Activated CD8-positive, alpha-beta memory T cell treated with anti-CD3 and anti-CD28 coated beads, Interleukin-2, amount 50 U/mL, for 48 hours (primary cell): Measurements from ENCODE around the gene VSIG10.
"Not testable (repeated sequence)": the region's sequence is repeated elsewhere in the genome, so short reads cannot be mapped to it uniquely, and the experiment has no call there.

Source experiments
- DNase-seq: peaks from one replicate; pipeline ENCODE4 v3.0.0-alpha.2; 2020

Gene VSIG10

DNA sequence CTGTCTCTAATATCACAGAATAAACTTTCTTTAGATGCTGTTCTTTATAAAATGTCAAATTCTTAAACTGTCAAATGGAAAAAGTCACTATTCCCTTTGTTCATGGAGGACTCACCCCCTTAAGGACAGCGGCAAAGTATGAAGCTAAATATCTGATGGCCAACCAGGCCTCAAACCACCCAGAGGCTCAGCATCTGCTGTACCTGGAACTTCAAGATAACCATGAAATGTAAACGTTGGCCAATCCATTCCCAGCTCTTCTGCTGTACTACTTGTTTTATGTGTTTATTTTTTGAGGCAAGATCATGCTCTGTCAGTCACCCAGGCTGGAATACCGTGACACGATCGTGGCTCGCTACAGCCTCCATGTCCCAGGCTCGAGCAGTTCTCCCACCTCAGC, 71.6 kb downstream of the VSIG10 start:
- DNase-seq: no peak

DNA sequence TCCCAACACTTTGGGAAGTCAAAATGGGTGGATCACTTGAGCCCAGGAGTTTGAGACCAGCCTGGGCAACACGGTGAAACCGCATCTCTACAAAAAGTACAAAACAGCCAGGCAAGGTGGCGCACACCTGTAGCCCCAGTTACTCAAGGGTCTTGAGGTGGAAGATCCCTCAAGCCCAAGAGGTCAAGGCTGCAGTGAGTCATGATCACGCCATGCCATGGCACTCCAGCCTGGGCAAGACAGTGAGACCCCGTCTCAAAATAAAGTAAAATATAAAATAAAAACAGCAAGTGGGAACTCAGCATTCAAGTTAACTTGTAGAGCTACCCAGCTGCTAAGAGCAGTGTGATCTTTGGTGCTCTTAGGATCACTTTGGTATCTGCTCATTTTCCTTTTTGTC, 74.6 kb downstream of the VSIG10 start:
- DNase-seq: no peak

DNA sequence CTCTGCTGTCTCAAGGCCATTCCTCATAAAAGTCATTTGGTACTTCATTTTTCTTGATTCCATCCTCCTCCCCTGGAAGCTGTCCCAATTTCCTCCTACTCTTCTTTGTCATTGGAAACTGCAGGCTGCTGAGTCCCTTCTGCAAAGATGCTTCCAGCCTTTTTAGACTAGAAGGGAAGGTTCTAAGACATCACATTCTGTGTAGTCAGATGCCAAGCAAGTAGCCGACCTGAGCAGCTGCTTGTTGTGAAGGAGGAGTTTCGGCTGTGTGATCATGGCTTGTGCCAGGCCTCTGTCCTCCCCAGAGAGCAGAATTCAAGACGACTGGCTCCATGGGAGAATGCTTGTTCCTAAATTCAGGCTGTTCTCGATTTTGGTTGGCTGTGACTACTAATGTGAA, 78.6 kb downstream of the VSIG10 start:
- no peak for DNase-seq

DNA sequence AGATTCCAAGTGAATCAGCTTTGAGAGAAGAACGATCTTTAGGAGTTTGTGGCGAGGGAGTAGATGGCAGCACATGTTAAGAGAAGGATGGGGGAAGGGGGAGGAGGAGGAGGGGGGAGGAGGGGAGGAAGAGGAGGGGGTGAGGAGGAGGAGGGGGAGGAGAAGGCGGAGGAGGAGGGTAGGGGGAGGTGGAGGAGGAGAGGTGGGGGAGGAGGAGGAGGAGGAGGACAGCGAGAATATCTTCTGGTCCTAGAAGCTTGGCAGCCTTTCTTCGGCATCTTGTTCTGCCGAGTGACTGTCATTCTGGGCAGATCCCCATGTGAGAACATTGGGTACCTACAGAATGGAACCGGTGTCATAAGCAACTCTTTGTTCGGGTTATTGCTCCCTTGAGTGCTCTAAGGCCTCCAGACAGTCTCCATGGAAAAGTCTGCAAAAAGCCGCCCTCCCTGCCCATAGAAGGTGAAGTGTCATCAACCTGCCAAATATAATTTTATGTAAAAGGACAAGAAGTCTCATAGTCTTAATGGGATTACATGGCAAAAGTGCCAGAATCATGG, 80.4 kb downstream of the VSIG10 start:
- DNase-seq: no peak

DNA sequence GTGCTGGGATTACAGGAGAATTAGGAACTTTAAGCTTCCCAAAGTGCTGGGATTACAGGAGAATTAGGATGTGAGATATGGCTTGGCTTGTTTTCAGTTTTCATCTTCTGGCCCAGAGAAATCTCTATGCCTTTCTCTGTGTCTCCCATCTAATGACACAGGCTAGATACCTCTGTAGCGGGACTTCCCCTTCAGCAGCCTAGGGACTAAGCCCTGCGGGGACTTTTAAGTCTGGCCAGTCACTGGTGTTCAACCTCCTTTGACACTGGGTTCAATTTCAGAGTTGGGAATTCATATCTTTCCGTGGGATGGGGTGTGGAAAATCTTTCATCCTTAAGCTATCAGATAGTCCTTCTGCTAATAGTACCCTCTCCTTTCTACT, 81.1 kb downstream of the VSIG10 start:
- no peak for DNase-seq

DNA sequence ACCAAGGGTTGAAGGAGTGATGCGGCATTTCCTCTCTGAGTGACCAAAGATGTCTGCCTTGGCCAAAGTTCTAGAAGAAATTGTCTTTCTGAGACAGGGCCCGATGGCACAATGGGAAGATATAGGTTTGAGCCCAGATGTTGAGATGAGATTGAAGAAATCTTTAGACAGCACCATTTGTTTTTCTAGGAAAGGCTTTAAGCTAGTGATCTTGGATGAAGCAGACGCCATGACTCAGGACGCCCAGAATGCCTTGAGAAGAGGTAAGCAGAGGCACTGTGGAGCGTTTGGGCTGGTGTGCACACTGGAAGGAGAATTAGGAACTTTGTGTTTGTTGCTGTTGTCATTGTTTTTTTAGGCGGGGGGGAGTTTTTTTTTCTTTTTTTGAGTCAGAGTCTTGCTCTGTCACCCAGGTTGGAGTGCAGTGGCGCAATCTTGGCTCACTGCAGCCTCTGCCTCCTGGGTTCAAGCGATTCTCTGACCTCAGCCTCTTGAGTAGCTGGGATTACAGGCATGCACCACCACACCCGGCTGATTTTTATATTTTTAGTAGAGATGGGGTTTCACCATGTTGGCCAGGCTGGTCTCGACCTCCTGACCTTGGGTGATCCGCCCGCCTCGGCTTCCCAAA, 81.6 kb downstream of the VSIG10 start:
- not testable (repeated sequence) for DNase-seq

DNA sequence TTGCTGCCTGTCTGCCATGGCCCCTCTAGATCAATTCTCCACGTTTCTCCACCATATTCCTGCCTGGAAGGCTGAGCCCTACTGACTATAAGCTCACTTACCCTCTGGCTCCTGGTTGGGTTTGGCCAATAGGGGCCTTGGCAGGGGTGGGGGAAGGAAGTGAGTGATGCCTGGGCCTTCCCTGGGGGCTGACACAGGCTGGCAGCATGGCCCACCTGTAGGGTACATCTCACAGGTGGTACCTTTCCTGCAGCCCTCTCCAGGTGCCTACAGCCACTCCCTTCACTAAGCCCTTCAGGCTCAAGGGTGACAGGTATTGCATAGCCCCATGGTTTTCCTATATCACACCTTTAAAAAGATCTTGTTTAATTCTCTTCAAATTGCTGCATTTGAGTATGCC, 83.8 kb downstream of the VSIG10 start:
- no peak for DNase-seq

DNA sequence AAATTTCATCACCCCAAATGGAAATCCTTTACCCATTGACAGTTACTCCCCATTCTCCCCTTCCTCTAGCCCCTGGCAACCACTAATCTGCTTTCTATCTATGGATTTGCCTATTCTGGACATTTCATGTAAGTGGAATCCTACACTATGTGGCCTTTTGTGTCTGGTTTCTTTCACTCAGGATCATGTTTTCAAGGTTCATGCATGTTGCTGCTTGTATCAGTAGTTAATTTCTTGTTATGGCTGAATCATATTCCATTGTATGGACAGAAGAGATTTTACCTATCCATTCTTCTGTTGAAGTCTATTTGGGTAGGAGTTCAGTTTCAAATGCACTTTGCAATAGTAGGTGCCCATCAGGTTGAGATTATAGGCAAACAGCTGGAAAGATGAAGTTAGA, 85.9 kb downstream of the VSIG10 start:
- no peak for DNase-seq

DNA sequence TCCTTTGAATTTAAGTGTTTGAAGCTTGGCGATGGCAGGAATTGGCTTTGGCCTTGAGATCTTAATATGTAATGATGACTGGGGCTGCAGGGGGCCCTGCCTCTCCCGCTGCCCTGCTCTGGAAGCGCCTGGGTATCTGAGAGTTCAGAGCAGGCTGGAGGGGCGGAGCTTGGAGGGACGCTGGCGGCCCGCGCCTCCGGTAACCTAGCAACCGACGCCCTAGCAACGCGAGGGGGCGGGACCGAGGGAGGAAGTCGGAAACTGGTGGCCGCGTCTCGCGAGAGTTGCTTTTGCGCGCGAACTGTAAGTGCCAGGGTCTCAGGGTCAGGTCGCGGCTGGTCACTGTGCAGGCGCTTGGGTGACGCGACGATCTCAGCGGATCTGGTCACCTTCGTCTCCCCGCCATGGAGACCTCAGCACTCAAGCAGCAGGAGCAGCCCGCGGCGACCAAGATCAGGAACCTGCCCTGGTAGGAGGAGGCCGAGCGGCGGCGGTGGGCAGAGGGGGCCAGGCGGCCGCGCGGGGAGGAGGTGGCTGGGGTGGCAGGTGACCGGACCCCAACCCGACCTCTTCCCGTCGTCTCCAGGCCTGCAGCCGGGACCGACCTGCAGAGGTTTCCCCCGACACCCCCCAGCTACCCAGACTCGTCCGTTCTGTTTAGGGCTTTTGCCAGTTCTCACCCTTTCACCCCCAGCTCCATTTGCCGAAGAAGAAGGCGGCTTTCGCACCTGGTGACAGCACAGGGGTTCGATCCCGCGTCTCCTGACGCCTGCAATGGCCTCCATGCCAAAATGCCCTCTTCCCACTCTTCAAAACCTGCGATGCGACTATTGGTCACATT, 87.2 kb downstream of the VSIG10 start, which contains the start of gene RFC5:
RFC5 (plus strand) TSS at position 280 of the 841 bp plus-strand sequence; CDS start at position 405, 125 bp downstream.
- DNase-seq: peak; percentile 99

DNA sequence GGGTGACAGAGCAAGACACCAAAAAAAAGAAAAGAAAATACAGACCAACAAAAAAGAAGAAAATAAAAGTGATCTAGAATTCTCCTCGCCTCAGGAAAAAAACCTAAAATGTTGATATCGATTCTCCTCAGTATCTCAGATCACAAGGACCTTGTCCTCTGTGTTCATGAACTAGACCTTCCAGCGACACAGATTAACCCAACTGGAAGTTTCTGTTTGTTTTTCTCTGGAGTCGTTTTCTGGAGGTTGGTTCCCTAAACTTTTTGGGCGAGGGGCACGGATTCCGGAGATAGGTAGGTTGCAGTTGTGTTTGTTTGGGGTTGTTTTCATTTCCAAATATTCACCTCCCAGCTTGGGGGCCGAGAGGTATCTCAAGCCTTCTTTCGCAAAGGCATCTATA, 87.9 kb downstream of the VSIG10 start:
- no peak for DNase-seq

DNA sequence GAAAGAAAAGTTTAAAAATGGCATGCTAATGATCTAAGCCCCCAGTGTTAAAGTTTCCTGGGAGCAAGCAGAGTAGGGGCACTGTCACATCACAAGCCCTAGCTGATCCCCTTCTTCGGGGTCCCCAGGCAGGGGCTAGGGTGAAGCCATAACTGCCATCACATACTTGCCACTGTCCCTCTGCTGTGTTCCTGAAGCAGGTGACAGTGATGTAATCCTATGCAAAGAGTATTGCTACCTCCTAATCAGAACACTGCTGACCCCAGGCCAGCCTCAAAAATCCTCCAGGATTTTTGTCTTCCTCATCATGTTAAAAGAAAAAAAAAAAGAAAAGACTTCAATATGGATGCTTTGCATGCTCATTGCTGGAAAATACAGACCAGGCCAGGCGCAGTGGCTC, 88.5 kb downstream of the VSIG10 start:
- DNase-seq: no peak
